HG03064 (cell line): ENCODE measurements around the gene THBS2.
"Not testable (repeated sequence)": the region's sequence is repeated elsewhere in the genome, so short reads cannot be mapped to it uniquely, and the experiment has no call there.

Experiments used
- ATAC-seq: cut with Tn5 transposase; IDR thresholded peaks from one replicate; pipeline ENCODE4 v1.9.1; 2021; ENCODE audit warnings: low read depth; ENCODE audit not compliant: unreplicated experiment

Gene THBS2

GRCh38 chr6:169233181-169233580, 20.5 kb downstream of the THBS2 start:
- ATAC-seq = no peak

GRCh38 chr6:169232507-169232931, 21.1 kb downstream of the THBS2 start:
- no peak for ATAC-seq

GRCh38 chr6:169231790-169232506, 21.7 kb downstream of the THBS2 start:
- no peak for ATAC-seq

GRCh38 chr6:169230946-169231789, 22.5 kb downstream of the THBS2 start:
- no peak for ATAC-seq

GRCh38 chr6:169230322-169230665, 23.4 kb downstream of the THBS2 start:
- ATAC-seq = no peak

GRCh38 chr6:169229615-169230321, 23.9 kb downstream of the THBS2 start:
- no peak for ATAC-seq

GRCh38 chr6:169227116-169227515, 26.5 kb downstream of the THBS2 start:
- no peak for ATAC-seq

- ATAC-seq = no peak
These were observed 27.8 kb downstream of the THBS2 start for GRCh38 chr6:169225887-169226286.

GRCh38 chr6:169225131-169225576, 28.5 kb downstream of the THBS2 start:
- no peak for ATAC-seq

GRCh38 chr6:169224716-169225115, 28.9 kb downstream of the THBS2 start:
- ATAC-seq = no peak

GRCh38 chr6:169224185-169224695, 29.4 kb downstream of the THBS2 start:
- no peak for ATAC-seq

- no peak for ATAC-seq
These were observed 30.6 kb downstream of the THBS2 start for GRCh38 chr6:169223006-169223405.

- ATAC-seq = no peak
These were observed 31.5 kb downstream of the THBS2 start for GRCh38 chr6:169222126-169222525.

GRCh38 chr6:169221264-169221663, 32.4 kb downstream of the THBS2 start:
- ATAC-seq = no peak

GRCh38 chr6:169220068-169220964, 33.3 kb downstream of the THBS2 start:
- no peak for ATAC-seq

GRCh38 chr6:169217972-169218371, 35.7 kb downstream of the THBS2 start:
- no peak for ATAC-seq

- ATAC-seq = no peak
These were observed 36.8 kb downstream of the THBS2 start for GRCh38 chr6:169216830-169217229.

- no peak for ATAC-seq
These were observed 38.4 kb downstream of the THBS2 start for GRCh38 chr6:169215201-169215681.

- ATAC-seq = not testable (repeated sequence)
These were observed 38.9 kb downstream of the THBS2 start for GRCh38 chr6:169214789-169215188.
